HG03175 (cell line): ENCODE data around the gene FOXJ2.
"Not testable (repeated sequence)": the region's sequence is repeated elsewhere in the genome, so short reads cannot be mapped to it uniquely, and the experiment has no call there.

Source experiments
- ATAC-seq: cut with Tn5 transposase; IDR thresholded peaks from one replicate; pipeline ENCODE4 v1.9.1; 2021; ENCODE audit warnings: mild to moderate bottlenecking, moderate library complexity; ENCODE audit not compliant: unreplicated experiment

FOXJ2 gene

GRCh38 chr12:8032242-8033152 is at the start of gene FOXJ2:
Gene FOXJ2 (plus strand): TSS chr12:8032716. CDS start chr12:8039833, 7,117 bp downstream.
- ATAC-seq: peak; percentile 80

GRCh38 chr12:7983019-7983418 is 49.5 kb upstream of the FOXJ2 start:
- not testable (repeated sequence) for ATAC-seq

- ATAC-seq: not testable (repeated sequence)
Observed at GRCh38 chr12:7983460-7983859, 49.1 kb upstream of the FOXJ2 start.

GRCh38 chr12:7984900-7985299 is 47.6 kb upstream of the FOXJ2 start:
- no peak for ATAC-seq

- ATAC-seq: no peak
Observed at GRCh38 chr12:7985802-7986418, 46.6 kb upstream of the FOXJ2 start.

- peak; percentile 47 for ATAC-seq
Observed at GRCh38 chr12:7989827-7990491, 42.6 kb upstream of the FOXJ2 start.

- no peak for ATAC-seq
Observed at GRCh38 chr12:7991535-7991934, 41.0 kb upstream of the FOXJ2 start.

GRCh38 chr12:7994731-7995205 is 37.7 kb upstream of the FOXJ2 start:
- no peak for ATAC-seq

GRCh38 chr12:7995266-7995963 is 37.1 kb upstream of the FOXJ2 start:
- peak; percentile 100 for ATAC-seq

- ATAC-seq: not testable (repeated sequence)
Observed at GRCh38 chr12:8000827-8001226, 31.7 kb upstream of the FOXJ2 start.

GRCh38 chr12:8001496-8001895 is 31.0 kb upstream of the FOXJ2 start:
- not testable (repeated sequence) for ATAC-seq

GRCh38 chr12:8004897-8005296 is 27.6 kb upstream of the FOXJ2 start:
- not testable (repeated sequence) for ATAC-seq

- no peak for ATAC-seq
Observed at GRCh38 chr12:8011331-8011730, 21.2 kb upstream of the FOXJ2 start.

GRCh38 chr12:8012651-8013309 is 19.7 kb upstream of the FOXJ2 start:
- no peak for ATAC-seq

- no peak for ATAC-seq
Observed at GRCh38 chr12:8014836-8015235, 17.7 kb upstream of the FOXJ2 start.

- ATAC-seq: not testable (repeated sequence)
Observed at GRCh38 chr12:8018213-8018612, 14.3 kb upstream of the FOXJ2 start.

- ATAC-seq: no peak
Observed at GRCh38 chr12:8018666-8019581, 13.6 kb upstream of the FOXJ2 start.

GRCh38 chr12:8026291-8026900 is 6.1 kb upstream of the FOXJ2 start:
- ATAC-seq: peak; percentile 98

- no peak for ATAC-seq
Observed at GRCh38 chr12:8027856-8028255, 4.7 kb upstream of the FOXJ2 start.
